HG02943 (cell line): ENCODE data around the gene TMEM51.
A peak's percentile ranks its signal among the peaks of the same experiment; 100 is the strongest.
"Not testable (repeated sequence)": the region's sequence is repeated elsewhere in the genome, so short reads cannot be mapped to it uniquely, and the experiment has no call there.

Experiments
- ATAC-seq: cut with Tn5 transposase; IDR thresholded peaks from one replicate; pipeline ENCODE4 v1.9.1; 2021; ENCODE audit warnings: mild to moderate bottlenecking, low read depth, moderate library complexity; ENCODE audit not compliant: unreplicated experiment

Gene TMEM51

DNA sequence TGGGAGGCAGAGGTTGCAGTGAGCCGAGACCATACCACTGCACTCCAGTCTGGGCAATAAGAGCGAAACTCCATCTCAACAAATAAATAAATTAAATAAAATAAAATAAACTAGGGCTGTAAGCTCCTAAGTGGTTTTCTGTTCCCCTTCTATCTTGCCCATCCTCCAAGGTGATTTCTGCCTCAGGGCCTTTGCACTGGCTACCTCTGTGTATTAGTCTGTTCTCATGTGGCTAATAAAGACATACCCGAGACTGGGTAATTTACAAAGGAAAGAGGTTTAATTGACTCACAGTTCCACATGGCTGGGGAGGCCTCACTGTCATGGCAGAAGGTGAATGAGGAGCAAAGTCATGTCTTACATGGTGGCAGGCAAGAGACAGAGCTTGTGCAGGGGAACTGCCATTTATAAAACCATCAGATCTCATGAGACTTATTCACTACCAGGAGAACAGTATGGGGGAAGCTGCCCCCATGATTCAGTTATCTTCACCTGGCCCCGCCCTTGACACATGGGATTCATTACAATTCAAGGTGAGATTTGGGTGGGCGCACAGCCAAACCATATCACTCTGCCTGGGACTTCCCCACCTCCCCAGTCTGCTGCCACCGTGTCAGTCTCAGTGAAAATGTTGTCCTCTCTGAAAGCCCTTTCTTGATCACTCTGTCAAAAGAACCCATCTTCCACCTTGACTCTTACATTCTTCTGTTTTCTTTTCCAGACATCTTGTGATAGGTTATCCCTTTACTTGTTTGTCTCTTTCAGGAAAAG, 22.0 kb downstream of the TMEM51 start:
- not testable (repeated sequence) for ATAC-seq

DNA sequence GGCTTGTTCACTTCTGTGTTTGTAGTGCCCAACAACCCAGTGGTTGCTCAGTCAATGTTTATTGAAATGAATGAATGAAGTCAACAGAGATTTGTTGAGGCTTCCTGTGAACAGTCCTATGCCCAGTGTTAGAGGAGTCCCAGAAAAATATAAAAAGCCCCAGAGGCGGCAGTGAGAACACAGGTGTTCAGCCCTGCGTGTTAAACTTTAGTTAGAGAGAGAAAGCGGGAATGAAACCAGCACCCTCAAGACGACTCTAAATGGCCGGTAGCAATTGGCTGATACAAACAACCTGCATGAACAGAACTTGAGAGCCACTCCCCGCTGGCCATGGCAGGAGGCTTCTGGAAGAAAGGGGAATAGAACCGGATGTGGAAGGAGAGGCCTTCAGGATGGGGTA, 22.6 kb downstream of the TMEM51 start:
- ATAC-seq, result peak; percentile 55

- ATAC-seq, result no peak
These were observed 23.5 kb downstream of the TMEM51 start for GRCh38 chr1:15176898-15177665.

- ATAC-seq, result no peak
These were observed 24.2 kb downstream of the TMEM51 start for GRCh38 chr1:15177710-15178166.

GRCh38 chr1:15178571-15179484, 25.3 kb downstream of the TMEM51 start:
- ATAC-seq, result no peak

DNA sequence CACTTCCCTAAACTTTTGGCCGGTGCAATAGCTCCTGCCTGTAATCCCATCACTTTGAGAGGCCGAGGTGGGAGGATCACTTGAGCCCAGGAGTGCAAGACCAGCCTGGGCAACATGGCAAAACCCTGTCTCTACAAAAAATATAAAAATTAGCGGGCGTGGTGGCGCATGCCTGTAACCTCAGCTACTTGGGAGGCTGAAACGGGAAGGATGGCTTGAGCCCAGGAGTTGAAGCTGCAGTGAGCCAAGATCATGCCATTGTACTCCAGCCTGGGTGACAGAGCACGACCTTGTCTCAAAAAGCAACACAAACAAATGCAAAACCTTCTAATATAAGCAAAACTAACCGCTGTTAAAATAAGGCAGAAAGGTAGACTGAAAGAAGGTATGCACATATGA, 25.9 kb downstream of the TMEM51 start:
- ATAC-seq, result no peak

DNA sequence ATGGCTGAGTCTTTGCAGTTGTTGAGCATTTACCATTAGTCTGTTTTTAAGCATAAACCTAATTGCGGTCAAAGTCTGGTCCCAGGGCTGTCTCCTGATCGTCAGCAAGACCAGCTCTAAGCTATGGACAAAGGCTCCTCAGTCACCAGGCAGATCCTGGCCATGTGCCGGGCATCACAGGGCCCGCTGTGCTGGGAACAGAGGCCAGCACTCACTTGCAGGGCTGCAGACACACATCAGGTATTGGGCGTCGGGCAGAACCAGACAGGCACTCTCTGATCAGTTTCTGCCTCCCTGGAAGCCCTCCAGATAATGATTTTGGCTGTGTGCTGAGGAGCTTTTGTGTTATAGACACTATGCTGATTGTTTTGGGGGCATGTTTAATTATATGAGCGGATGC, 26.6 kb downstream of the TMEM51 start:
- no peak for ATAC-seq

DNA sequence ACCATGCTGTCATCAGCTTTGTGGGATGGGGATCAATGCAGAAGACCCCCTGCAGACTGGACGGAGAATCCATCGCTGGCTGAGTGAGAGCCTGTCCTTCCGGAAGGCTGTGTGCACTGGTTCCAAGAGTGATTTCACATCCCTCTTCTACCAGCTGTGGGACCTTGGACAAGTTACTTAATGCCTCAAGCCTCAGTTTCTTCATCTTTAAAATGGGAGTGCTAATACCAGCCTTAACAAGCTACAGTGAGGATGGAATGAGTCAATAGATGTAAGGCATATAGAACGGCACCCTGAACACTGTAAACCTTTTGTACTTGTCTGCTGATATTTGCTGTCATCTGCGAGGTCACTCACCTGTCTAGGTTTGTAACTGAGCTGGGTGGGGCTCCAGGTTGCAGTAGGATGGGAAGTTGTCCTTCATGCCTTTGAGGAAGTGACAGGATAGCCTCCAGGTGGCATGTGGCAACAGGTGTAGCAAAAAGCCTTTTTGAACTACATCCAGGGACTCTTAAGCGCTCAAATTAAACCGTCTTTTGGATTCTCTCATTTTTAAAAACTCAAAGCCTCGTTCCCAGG, 27.5 kb downstream of the TMEM51 start:
- ATAC-seq, result no peak

DNA sequence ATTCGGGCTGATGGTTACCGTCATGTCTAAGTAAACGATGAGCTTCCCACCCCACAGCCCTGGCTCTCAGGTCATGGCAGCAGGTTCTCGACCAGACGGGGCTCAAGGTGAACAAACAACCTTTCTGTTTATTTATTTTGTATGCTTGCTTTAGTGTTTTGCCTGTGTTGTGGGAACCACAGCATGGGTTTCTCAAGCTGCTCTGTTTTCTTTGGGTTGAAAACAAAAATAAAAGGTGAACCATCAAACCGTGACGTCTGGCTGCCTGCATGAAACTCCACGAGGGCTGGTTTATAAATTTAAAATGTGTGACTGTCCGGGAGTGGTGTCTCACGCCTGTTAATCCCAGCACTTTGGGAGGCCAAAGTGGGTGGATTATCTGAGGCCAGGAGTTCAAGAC, 28.0 kb downstream of the TMEM51 start:
- no peak for ATAC-seq

DNA sequence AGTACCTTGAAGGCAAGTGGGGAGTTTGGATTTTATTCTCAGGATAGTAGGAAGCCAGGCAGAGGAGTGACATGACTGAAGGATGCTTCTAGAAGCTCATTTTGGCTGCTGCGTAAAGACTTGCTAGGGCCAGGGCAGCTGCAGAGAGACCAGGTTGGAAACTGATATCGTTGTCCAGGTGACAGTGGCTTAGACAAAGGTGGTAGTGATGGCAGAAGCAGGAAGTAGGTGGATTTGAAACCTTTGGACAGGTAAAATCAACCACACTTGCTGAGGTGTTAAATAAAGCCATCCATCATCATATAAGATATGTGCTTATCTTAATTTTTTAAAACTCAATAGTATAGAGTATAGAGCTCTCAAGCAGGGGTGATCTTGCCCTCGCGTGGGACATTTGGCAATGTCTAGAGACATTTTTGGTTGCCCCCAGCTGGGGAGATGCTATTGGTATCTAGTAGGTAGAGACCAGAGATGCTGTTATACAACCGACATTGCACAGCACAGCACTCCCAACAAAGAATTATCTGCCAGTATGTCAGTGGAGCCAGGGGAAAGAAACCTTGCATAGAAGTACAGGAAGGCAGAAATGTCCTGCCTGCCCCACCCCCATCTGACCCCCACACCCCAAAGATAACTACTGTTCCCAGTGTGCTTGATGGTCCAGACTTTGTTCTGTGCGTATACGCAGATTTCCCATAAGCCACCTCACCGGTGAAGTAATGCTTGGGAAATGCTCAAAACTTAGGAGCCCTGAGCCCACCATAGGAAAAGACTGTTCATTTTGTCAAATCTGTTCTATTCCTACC, 31.1 kb downstream of the TMEM51 start:
- no peak for ATAC-seq

GRCh38 chr1:15185617-15186016, 32.1 kb downstream of the TMEM51 start:
- no peak for ATAC-seq

DNA sequence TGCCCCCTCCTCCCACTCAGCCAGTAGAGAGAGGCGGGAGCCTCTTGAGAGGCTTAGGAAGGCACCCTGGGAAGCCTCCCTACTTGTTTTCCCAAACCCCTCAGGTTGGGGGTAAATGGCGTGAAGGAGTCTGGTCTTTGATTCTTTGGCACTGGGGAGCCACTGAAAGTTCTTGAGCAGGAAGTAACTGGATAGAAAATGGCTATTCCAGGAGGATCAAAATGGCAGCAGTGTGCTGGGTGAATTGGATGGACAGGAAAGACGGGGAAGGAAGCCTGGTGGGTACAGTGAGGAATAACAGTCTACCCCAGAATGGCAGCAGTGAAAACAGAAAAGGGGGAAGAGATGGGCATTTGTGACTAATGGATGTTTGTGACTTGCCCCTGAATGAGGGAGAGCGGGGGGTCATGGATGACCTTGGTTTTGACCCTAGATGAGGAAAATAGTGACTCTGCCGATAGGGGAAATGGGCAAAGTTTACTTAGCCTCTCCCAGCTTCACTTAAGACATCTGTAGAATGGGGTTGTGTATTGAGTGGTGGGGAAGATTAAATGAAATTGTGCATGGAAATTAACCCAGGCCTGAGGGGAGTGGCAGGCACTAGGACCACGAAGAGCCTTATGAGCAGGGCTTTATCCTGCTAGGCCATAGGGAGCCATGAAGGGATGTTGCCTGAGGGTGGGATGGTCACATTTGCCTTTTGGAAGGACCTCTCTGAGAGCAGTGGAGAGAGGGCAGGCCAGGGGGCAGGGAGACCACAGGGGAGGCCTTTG, 32.7 kb downstream of the TMEM51 start:
- ATAC-seq, result no peak

GRCh38 chr1:15186846-15187151, 33.3 kb downstream of the TMEM51 start:
- no peak for ATAC-seq

GRCh38 chr1:15187175-15188129, 33.9 kb downstream of the TMEM51 start:
- no peak for ATAC-seq

DNA sequence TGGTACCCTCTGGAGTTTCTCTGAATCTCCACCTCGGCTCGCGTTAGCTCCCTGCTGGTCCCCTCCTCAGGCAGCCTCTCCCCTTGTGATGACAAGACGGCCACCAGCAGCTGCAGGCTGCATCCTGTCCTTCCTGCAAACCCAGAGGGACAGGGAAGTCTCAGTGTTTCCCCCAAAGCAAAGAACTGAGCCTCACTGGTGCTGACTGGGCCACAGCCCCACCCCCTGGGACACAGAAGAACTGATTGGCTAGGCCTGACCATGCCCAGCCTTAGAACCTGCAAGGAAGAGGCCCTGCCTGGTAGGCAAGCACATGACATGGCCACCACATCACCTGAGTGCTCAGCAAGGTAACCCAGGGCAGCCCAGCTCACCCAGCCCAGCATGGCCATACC, 34.6 kb downstream of the TMEM51 start:
- no peak for ATAC-seq

- no peak for ATAC-seq
These were observed 35.1 kb downstream of the TMEM51 start for GRCh38 chr1:15188678-15189077.

GRCh38 chr1:15189692-15190370, 36.3 kb downstream of the TMEM51 start:
- no peak for ATAC-seq
